PC-9 (cell line): ENCODE data around the gene SLC35A5. TPM values are rescaled to one million over a fixed set of nuclear protein-coding genes. Genes with fewer than 3 reads are reported as not detected.

Source experiments
- BruUV-seq: library from RNA; stranded (reverse); fragments of 400-500 nt; replicated peaks from 2 replicates; lab custom pipeline; 2021; lab: Mats Ljungman, UMichigan
- CTCF ChIA-PET: fragments of 300-600 bp; sonication (Branson Sonifier 250); formaldehyde crosslinking; loops from one replicate; lab custom pipeline; 2022; ENCODE audit warnings: antibody characterized with exemption; lab: Charles Lee
- POLR2A ChIA-PET: fragments of 300-600 bp; sonication (Branson Sonifier 250); formaldehyde crosslinking; loops from one replicate; lab custom pipeline; 2022; ENCODE audit warnings: antibody characterized with exemption; ENCODE audit not compliant: unreplicated experiment; lab: Charles Lee
- DNase-seq, 2 experiments: peaks; one replicate each; pipeline versions ENCODE4 v3.0.0 to v3.0.0-alpha.2; 2015 to 2022; ENCODE audit warnings: mixed read lengths in 1 of 2
- H2AFZ ChIP-seq: fragments of 200-600 bp; sonication (generic); 2 replicates; pipeline ENCODE4 v1.8.1; 2017; ENCODE audit warnings: antibody characterized with exemption
- H3F3A ChIP-seq: fragments of 200-600 bp; sonication (generic); 2 replicates; pipeline ENCODE4 v1.8.1; 2017; ENCODE audit warnings: antibody characterized with exemption, mild to moderate bottlenecking, low read depth; ENCODE audit not compliant: insufficient read depth
- H3K27ac ChIP-seq: fragments of 200-600 bp; sonication (generic); 2 replicates; pipeline ENCODE4 v1.6.1; 2016; ENCODE audit warnings: mixed run types
- H3K27me3 ChIP-seq: fragments of 200-600 bp; sonication (generic); 2 replicates; pipeline ENCODE4 v1.6.1; 2016; ENCODE audit warnings: low read depth, mixed run types; ENCODE audit not compliant: insufficient read depth
- H3K36me3 ChIP-seq: fragments of 200-600 bp; sonication (generic); 2 replicates; pipeline ENCODE4 v1.6.1; 2016; ENCODE audit warnings: low read depth, mixed run types
- H3K4me1 ChIP-seq: fragments of 200-600 bp; sonication (generic); replicated peaks from 2 replicates; pipeline ENCODE4 v1.6.1; 2016; ENCODE audit warnings: mixed run types; ENCODE audit not compliant: insufficient read depth
- H3K4me2 ChIP-seq: fragments of 200-600 bp; sonication (generic); 2 replicates; pipeline ENCODE4 v1.6.1; 2017; ENCODE audit warnings: mixed run types
- H3K4me3 ChIP-seq: fragments of 200-600 bp; sonication (generic); 2 replicates; pipeline ENCODE4 v1.6.1; 2016; ENCODE audit warnings: mixed run types
- H3K79me2 ChIP-seq: fragments of 200-600 bp; sonication (generic); 2 replicates; pipeline ENCODE4 v1.6.1; 2017; ENCODE audit warnings: low read depth, mixed run types
- H3K9me2 ChIP-seq: fragments of 200-600 bp; sonication (generic); 2 replicates; pipeline ENCODE4 v1.8.1; 2017; ENCODE audit warnings: mild to moderate bottlenecking; ENCODE audit not compliant: insufficient read depth
- H3K9me3 ChIP-seq: fragments of 200-600 bp; sonication (generic); 2 replicates; pipeline ENCODE4 v1.8.1; 2016; ENCODE audit warnings: low read depth; ENCODE audit not compliant: insufficient read depth
- H4K20me1 ChIP-seq: fragments of 200-600 bp; sonication (generic); 2 replicates; pipeline ENCODE4 v1.8.1; 2017; ENCODE audit not compliant: insufficient read depth
- CTCF ChIP-seq: fragments of 200-600 bp; sonication (generic); conservative IDR thresholded peaks from 2 replicates; pipeline ENCODE4 v1.6.1; 2017; ENCODE audit warnings: mixed run types, antibody characterized with exemption, mild to moderate bottlenecking, moderate library complexity
- EZH2 ChIP-seq: fragments of 200-600 bp; sonication (generic); IDR thresholded peaks from 2 replicates; pipeline ENCODE4 v1.8.0; 2017; ENCODE audit warnings: antibody characterized with exemption, low read depth
- intact Hi-C: fragments of 100-400 bp; cut with micrococcal nuclease; formaldehyde crosslinking; loops from one replicate; pipeline ENCODE4 v1.10.0; 2022; ENCODE audit not compliant: unreplicated experiment
- total RNA-seq: library from RNA; stranded (reverse); gene quantifications from 2 replicates; pipeline ENCODE4 v1.2.3, GENCODE V29; 2021

SLC35A5 gene
- total RNA-seq, 1 experiment from 2014 or later: 35.7 TPM

- Histone ChIP-seq H3K27ac (no peak overlapping the region), H3F3A (no peaks in the 10 kb centered on the region), H3K9me2 (no peaks in the 10 kb centered on the region), H3K27me3 (no peaks in the 10 kb centered on the region), H3K4me2 (no peak overlapping the region), H3K79me2 (no peaks in the 10 kb centered on the region), H3K4me1 (peaks cover 10% of the 10 kb centered on the region; the same call in 1 of the 2 replicates), H3K36me3 (no peaks in the 10 kb centered on the region), H4K20me1 (no peaks in the 10 kb centered on the region), H2AFZ (no peak overlapping the region), H3K4me3 (no peak overlapping the region), H3K9me3 (no peaks in the 10 kb centered on the region)
- intact Hi-C loops: no loop called here
- ChIA-PET CTCF (no interaction called here), POLR2A (interaction anchor here (0.8 kb wide), 1 partner anchor 191 kb away, joined by 10 read pairs; no protein-coding TSS in a partner anchor)
- TF ChIP-seq EZH2 (no peak), CTCF (no peak)
- BruUV-seq: no TSS peak
- DNase-seq: no peak
Measured at GRCh38 chr3:112607863-112608262, 46.0 kb downstream of the SLC35A5 start.

GRCh38 chr3:112610121-112610520 is 48.3 kb downstream of the SLC35A5 start:
- peaks cover 1% of the 10 kb centered on the region; the same call in 1 of the 2 replicates for H3K4me1 ChIP-seq
- H3K4me2 ChIP-seq: no peak overlapping the region
- no peaks in the 10 kb centered on the region for H3K9me3 ChIP-seq
- ChIA-PET POLR2A (no interaction called here), CTCF (interaction anchor here (0.7 kb wide), 1 partner anchor 32 kb away, joined by 5 read pairs; no protein-coding TSS in a partner anchor)
- no peaks in the 10 kb centered on the region for H4K20me1 ChIP-seq
- H3F3A ChIP-seq: no peaks in the 10 kb centered on the region
- no peaks in the 10 kb centered on the region for H3K9me2 ChIP-seq
- intact Hi-C loops: no loop called here
- no TSS peak for BruUV-seq
- no peak overlapping the region for H2AFZ ChIP-seq
- H3K27me3 ChIP-seq: no peaks in the 10 kb centered on the region
- no peak overlapping the region for H3K27ac ChIP-seq
- no peaks in the 10 kb centered on the region for H3K79me2 ChIP-seq
- no peak for TF ChIP-seq CTCF
- TF ChIP-seq EZH2: no peak
- H3K36me3 ChIP-seq: no peaks in the 10 kb centered on the region
- DNase-seq: no peak
- H3K4me3 ChIP-seq: no peak overlapping the region

GRCh38 chr3:112611752-112612515 is 50.1 kb downstream of the SLC35A5 start:
- Histone ChIP-seq H3K4me2 (no peak overlapping the region), H4K20me1 (no peaks in the 10 kb centered on the region), H3K9me2 (no peaks in the 10 kb centered on the region), H3F3A (no peaks in the 10 kb centered on the region), H3K4me1 (no peaks in the 10 kb centered on the region), H3K9me3 (no peaks in the 10 kb centered on the region), H3K4me3 (no peak overlapping the region), H3K27me3 (no peaks in the 10 kb centered on the region), H3K27ac (no peak overlapping the region), H2AFZ (no peak overlapping the region), H3K36me3 (no peaks in the 10 kb centered on the region), H3K79me2 (no peaks in the 10 kb centered on the region)
- intact Hi-C loops: no loop called here
- BruUV-seq: no TSS peak
- ChIA-PET POLR2A (interaction anchor here (0.6 kb wide), 2 partner anchors 252 to 921 kb away, joined by 4 read pairs; no protein-coding TSS in a partner anchor), CTCF (interaction anchor here (0.6 kb wide), 1 partner anchor 714 kb away, joined by 3 read pairs; no protein-coding TSS in a partner anchor)
- TF ChIP-seq EZH2 (no peak), CTCF (no peak)
- DNase-seq: no peak
